ENCODE data around the gene PCGF5. TPM values are rescaled to one million over a fixed set of nuclear protein-coding genes. Genes with fewer than 3 reads are reported as not detected.

The PCGF5 gene
- total RNA-seq, 2 donors from 2014 or later, result 48.7 to 71.7 TPM

DNA sequence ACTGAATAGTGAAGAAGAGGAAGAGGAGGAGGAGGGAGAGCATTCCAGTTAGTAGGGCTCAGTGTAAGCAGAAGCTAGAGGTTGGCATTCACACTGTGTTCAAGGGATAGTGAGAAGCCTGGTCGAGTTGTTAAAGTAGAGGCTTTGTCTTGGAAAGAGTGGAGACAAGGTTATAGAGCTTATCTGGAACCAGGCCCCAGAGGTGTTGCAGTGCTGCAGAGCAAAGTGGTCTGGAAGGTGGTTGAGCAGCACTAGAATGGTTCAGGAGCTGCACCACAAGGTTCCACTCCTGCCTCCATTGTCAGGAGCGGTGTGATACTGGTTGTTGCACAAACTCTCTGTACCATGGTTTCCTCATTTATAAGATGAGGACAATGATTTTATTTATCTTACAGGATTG lies 8.8 kb upstream of the PCGF5 start:
- Histone ChIP-seq H3K4me1 (peaks cover 2% of the 10 kb centered on the region), H3K36me3 (no peaks in the 10 kb centered on the region), H3K4me3 (no peak overlapping the region), H3K9ac (ENCODE audit: low read depth in 2 of 2, low read length in 2 of 2) (no peak overlapping the region), H3K27ac (no peak overlapping the region), H3K9me3 (no peaks in the 10 kb centered on the region), H3K27me3 (no peaks in the 10 kb centered on the region)
- intact Hi-C loops (cut with DNase I), result loop anchor here (10.0 kb wide), 1 partner anchor 47 kb away; no protein-coding TSS in a partner anchor
- DNase-seq, result no peak
- no peak for TF ChIP-seq CTCF (IDR thresholded peaks at IDR 0.05)

GRCh38 chr10:91214911-91215310 lies 5.6 kb upstream of the PCGF5 start:
- Histone ChIP-seq H3K9ac (ENCODE audit: low read depth in 2 of 2, low read length in 2 of 2) (no peak overlapping the region), H3K9me3 (no peaks in the 10 kb centered on the region), H3K36me3 (no peaks in the 10 kb centered on the region), H3K27ac (no peak overlapping the region), H3K27me3 (no peaks in the 10 kb centered on the region), H3K4me1 (no peaks in the 10 kb centered on the region), H3K4me3 (no peak overlapping the region)
- intact Hi-C loops (cut with DNase I), result loop anchor here (10.0 kb wide), 1 partner anchor 50 kb away; no protein-coding TSS in a partner anchor
- no peak for DNase-seq
- no peak for TF ChIP-seq CTCF (IDR thresholded peaks at IDR 0.05)

GRCh38 chr10:91215384-91215783 lies 5.1 kb upstream of the PCGF5 start:
- no peak overlapping the region for H3K9ac ChIP-seq (ENCODE audit: low read depth in 2 of 2, low read length in 2 of 2)
- TF ChIP-seq CTCF (IDR thresholded peaks at IDR 0.05), result no peak
- DNase-seq, result no peak
- no peaks in the 10 kb centered on the region for H3K4me1 ChIP-seq
- no peak overlapping the region for H3K27ac ChIP-seq
- no peaks in the 10 kb centered on the region for H3K27me3 ChIP-seq
- intact Hi-C loops (cut with DNase I), result loop anchor here (10.0 kb wide), 1 partner anchor 51 kb away; no protein-coding TSS in a partner anchor
- H3K9me3 ChIP-seq, result no peaks in the 10 kb centered on the region
- no peaks in the 10 kb centered on the region for H3K36me3 ChIP-seq
- no peak overlapping the region for H3K4me3 ChIP-seq

DNA sequence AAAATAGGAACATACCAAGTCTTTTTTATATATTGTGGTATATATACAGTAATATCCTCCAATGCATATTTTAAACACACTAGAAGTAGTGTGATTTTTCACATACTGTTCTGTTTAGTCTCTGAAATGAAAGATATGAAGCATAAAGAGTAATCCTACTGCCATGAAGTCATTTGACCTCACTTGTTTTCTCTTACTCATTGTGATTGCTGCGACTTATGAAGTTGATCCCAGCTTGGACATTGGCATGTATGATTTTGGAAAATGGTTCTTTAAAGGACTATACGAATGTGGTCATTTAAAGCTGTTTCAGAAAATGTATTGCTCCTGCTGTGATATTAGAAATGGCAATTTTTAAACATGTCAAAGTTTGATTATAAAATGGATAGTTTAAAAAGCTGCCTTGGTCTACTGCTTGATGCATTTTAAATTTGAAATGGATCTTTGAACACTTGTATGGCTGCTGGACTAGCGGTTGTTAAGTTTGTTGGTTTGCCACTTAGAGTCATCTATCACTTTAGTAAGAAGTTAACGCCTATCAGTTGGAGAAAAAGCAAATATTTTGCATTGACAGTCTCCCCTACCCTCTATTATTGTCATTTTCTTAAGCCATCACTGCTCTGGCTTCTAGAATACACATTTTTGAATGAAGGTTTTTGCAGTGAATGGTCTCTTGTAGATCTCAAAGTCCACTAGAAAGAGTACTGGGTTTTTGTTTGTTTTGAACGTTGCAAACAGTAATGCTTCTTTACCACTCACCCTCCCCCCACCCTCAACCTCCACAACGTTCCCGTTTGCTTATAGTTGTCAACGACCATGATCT lies 881 bp upstream of the PCGF5 start:
- no peaks in the 10 kb centered on the region for H3K36me3 ChIP-seq
- H3K4me1 ChIP-seq, result peaks cover 13% of the 10 kb centered on the region
- H3K27ac ChIP-seq, result peak overlapping the region; percentile 53
- intact Hi-C loops (cut with DNase I), result loop anchor here (10.0 kb wide), 1 partner anchor 55 kb away; no protein-coding TSS in a partner anchor
- peak overlapping the region in 1 of 2 donors; percentile 65 for H3K9ac ChIP-seq (ENCODE audit: low read depth in 2 of 2, low read length in 2 of 2)
- no peaks in the 10 kb centered on the region for H3K9me3 ChIP-seq
- no peak for TF ChIP-seq CTCF (IDR thresholded peaks at IDR 0.05)
- no peaks in the 10 kb centered on the region for H3K27me3 ChIP-seq
- peak overlapping the region; percentile 28 for H3K4me3 ChIP-seq
- no peak for DNase-seq

- no peaks in the 10 kb centered on the region for H3K9me3 ChIP-seq
- H3K27me3 ChIP-seq, result no peaks in the 10 kb centered on the region
- intact Hi-C loops (cut with DNase I), result no loop called here
- no peaks in the 10 kb centered on the region for H3K36me3 ChIP-seq
- H3K4me3 ChIP-seq, result peak overlapping the region; percentile 89
- peak; percentile 53 for DNase-seq
- H3K4me1 ChIP-seq, result peaks cover 13% of the 10 kb centered on the region
- no peak for TF ChIP-seq CTCF (IDR thresholded peaks at IDR 0.05)
- H3K27ac ChIP-seq, result peak overlapping the region; percentile 96
- H3K9ac ChIP-seq (ENCODE audit: low read depth in 2 of 2, low read length in 2 of 2), result peak overlapping the region; percentile 86 to 90
These were observed 652 bp downstream of the PCGF5 start for GRCh38 chr10:91220954-91221675.
